Epidermal melanocyte (primary cell): ENCODE results near the gene DEPDC4.

Experiments used
- DNase-seq: peaks from one replicate; pipeline ENCODE4 v3.0.0; 2011; ENCODE audit warnings: low spot score; ENCODE audit not compliant: insufficient read length

Gene DEPDC4

GRCh38 chr12:100215209-100215608 lies 51.7 kb downstream of the DEPDC4 start:
- no peak for DNase-seq

GRCh38 chr12:100214518-100214917 lies 52.4 kb downstream of the DEPDC4 start:
- no peak for DNase-seq

GRCh38 chr12:100213016-100213891 lies 53.6 kb downstream of the DEPDC4 start:
- no peak for DNase-seq

- DNase-seq = no peak
Measured at GRCh38 chr12:100211698-100212097, 55.2 kb downstream of the DEPDC4 start.

GRCh38 chr12:100208834-100209233 lies 58.0 kb downstream of the DEPDC4 start:
- no peak for DNase-seq

GRCh38 chr12:100207311-100207710 lies 59.6 kb downstream of the DEPDC4 start:
- no peak for DNase-seq

GRCh38 chr12:100201604-100202423 lies 65.1 kb downstream of the DEPDC4 start:
- DNase-seq = no peak

GRCh38 chr12:100200463-100201181 lies 66.3 kb downstream of the DEPDC4 start, which contains the start of gene ACTR6:
ACTR6 (plus strand) TSS chr12:100200815; CDS start chr12:100200852, 37 bp downstream.
- DNase-seq = peak; percentile 90

- DNase-seq = peak; percentile 16
Measured at GRCh38 chr12:100199347-100200149, 67.3 kb downstream of the DEPDC4 start.

GRCh38 chr12:100199023-100199346 lies 67.9 kb downstream of the DEPDC4 start:
- DNase-seq = no peak

GRCh38 chr12:100197486-100197885 lies 69.4 kb downstream of the DEPDC4 start:
- DNase-seq = no peak

GRCh38 chr12:100193085-100193484 lies 73.8 kb downstream of the DEPDC4 start:
- DNase-seq = no peak
